Measurements from ENCODE around the gene PAK6. TPM values are rescaled to one million over a fixed set of nuclear protein-coding genes. Genes with fewer than 3 reads are reported as not detected.

PAK6 gene
- total and polyA plus RNA-seq, 9 of the 15 experiments (the other 6 are each of a cell fraction or from before 2014, with no cell fraction given), result 0.03 to 0.74 (median 0.16) TPM; not detected in 2

GRCh38 chr15:40279437-40280141, 40.7 kb downstream of the PAK6 start (continued):
- peak; percentile 96 for TF ChIP-seq SMC3 (conservative IDR thresholded peaks at IDR 0.05; ENCODE audit: insufficient read depth, low read depth, low read length)
- TF ChIP-seq DPF2 (IDR thresholded peaks at IDR 0.05), result no peak
- no peak for TF ChIP-seq ERF (CRISPR knock-in tag; IDR thresholded peaks at IDR 0.05)
- TF ChIP-seq DIDO1 (tag; IDR thresholded peaks at IDR 0.05; ENCODE audit: low read depth), result no peak
- no peak for TF ChIP-seq ZNF41 (CRISPR knock-in tag; conservative IDR thresholded peaks at IDR 0.05)
- TF ChIP-seq NONO (IDR thresholded peaks at IDR 0.05; ENCODE audit: low read depth in 2 of 2, low read length in 1 of 2), result no peak
- no peak for TF ChIP-seq HDAC1 (IDR thresholded peaks at IDR 0.05)
- no peak for TF ChIP-seq RREB1 (CRISPR knock-in tag; IDR thresholded peaks at IDR 0.05)
- TF ChIP-seq CTCFL (IDR thresholded peaks at IDR 0.05; ENCODE audit: borderline replicate concordance, insufficient read depth, low read depth, low read length, poor library complexity, severe bottlenecking), result peak; percentile 55
- peak; percentile 55; the same call in 1 of the 2 replicates for TF ChIP-seq MTA3 (IDR thresholded peaks at IDR 0.05; ENCODE audit: borderline replicate concordance)
- no peak for TF ChIP-seq ZNF24 (IDR thresholded peaks at IDR 0.05)
- TF ChIP-seq C11orf30 (IDR thresholded peaks at IDR 0.05; ENCODE audit: low read depth), result no peak
- TF ChIP-seq GABPB2 (CRISPR knock-in tag; conservative IDR thresholded peaks at IDR 0.05), result no peak
- 0 out of 4 replicates have a peak, but pooled peaks of 1 of the 2 experiments have one; percentile 26 for TF ChIP-seq RCOR1 (IDR thresholded peaks at IDR 0.05; ENCODE audit: borderline replicate concordance in 1 of 2, low read depth in 2 of 2, low read length in 2 of 2)
- TF ChIP-seq TFAP4 (CRISPR knock-in tag; IDR thresholded peaks at IDR 0.05; ENCODE audit: borderline replicate concordance), result peak; percentile 49
- TF ChIP-seq RAD51 (IDR thresholded peaks at IDR 0.05; ENCODE audit: borderline replicate concordance, low read depth), result no peak
- no peak for TF ChIP-seq SMARCB1 (IDR thresholded peaks at IDR 0.05; ENCODE audit: insufficient read length, low read depth)
- TF ChIP-seq KAT8 (IDR thresholded peaks at IDR 0.05; ENCODE audit: low read depth), result no peak
- 0 out of 2 replicates have a peak, but pooled peaks have one; percentile 21 for TF ChIP-seq ETV5 (CRISPR knock-in tag; IDR thresholded peaks at IDR 0.05; ENCODE audit: low read depth)

All from K562 (cell line).